LNCaP clone FGC (cell line): Measurements from ENCODE around the gene WDR37.

Experiments used
- DNase-seq: peaks from one replicate; pipeline ENCODE4 v3.0.0-alpha.2; 2011; ENCODE audit warnings: low read depth
- H3K4me3 ChIP-seq: 2 replicates; pipeline ENCODE4 v1.5.1; 2011; ENCODE audit warnings: mild to moderate bottlenecking, low read depth, low read length, control low read depth
- CTCF ChIP-seq: IDR thresholded peaks from 2 replicates; pipeline ENCODE4 v1.5.1; 2012; ENCODE audit warnings: mild to moderate bottlenecking; ENCODE audit not compliant: control insufficient read depth, insufficient read depth; ENCODE audit errors: extremely low read depth

The WDR37 gene

DNA sequence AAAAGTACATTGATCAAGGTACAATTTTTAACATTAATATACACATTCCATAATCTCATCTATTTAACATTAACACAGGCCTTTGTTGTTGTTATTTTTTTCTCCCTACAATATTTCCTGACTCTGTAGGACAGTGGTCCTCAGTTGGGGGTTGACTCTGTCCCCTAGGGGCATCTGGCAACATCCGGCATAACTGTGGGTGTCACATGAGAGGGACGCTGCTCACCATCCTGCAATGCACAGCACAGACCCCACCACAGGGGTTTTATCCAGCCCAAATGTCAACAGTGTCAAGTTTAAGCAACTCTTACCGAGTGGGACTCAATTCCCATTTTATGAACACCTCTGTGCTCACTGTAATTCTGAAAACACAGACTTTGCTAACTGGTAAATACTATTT is 16.1 kb upstream of the WDR37 start:
- no peak overlapping the region for H3K4me3 ChIP-seq
- TF ChIP-seq CTCF: no peak

GRCh38 chr10:1041514-1041913 is 14.7 kb upstream of the WDR37 start:
- no peak for DNase-seq
- no peak overlapping the region for H3K4me3 ChIP-seq
- TF ChIP-seq CTCF: no peak

More for the DNA sequence above, 16.1 kb upstream of the WDR37 start:
- no peak for DNase-seq

GRCh38 chr10:1043532-1043995 is 12.6 kb upstream of the WDR37 start:
- no peak for DNase-seq
- TF ChIP-seq CTCF: no peak
- H3K4me3 ChIP-seq: no peak overlapping the region

- DNase-seq: no peak
- no peak overlapping the region for H3K4me3 ChIP-seq
Measured at GRCh38 chr10:1044146-1044545, 12.0 kb upstream of the WDR37 start.

DNA sequence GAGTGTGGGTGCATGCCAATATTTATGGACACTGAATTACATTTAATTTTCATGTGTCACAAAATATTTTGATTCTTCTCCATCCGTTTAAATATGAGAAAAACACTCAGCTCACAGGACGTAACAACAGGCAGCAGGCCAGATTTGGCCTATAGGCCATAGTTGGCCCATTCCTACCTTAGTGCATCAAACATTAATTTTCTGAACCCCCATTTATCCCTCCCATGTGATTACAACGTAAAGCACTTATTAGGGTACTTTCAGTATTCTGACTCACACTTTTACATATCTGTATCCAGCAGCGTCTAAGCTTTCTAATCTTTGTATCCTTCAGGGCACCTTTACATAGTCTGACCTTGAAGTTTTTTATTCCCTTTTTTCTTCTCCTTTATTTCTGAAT is 11.2 kb upstream of the WDR37 start:
- DNase-seq: no peak
- H3K4me3 ChIP-seq: no peak overlapping the region
- no peak for TF ChIP-seq CTCF

More at GRCh38 chr10:1044146-1044545, 12.0 kb upstream of the WDR37 start:
- no peak for TF ChIP-seq CTCF

GRCh38 chr10:1045415-1045814 is 10.8 kb upstream of the WDR37 start:
- no peak for DNase-seq
- TF ChIP-seq CTCF: no peak

GRCh38 chr10:1047937-1048336 is 8.2 kb upstream of the WDR37 start:
- no peak for DNase-seq
- TF ChIP-seq CTCF: no peak
- peak overlapping the region; percentile 81 for H3K4me3 ChIP-seq

More at GRCh38 chr10:1045415-1045814, 10.8 kb upstream of the WDR37 start:
- H3K4me3 ChIP-seq: no peak overlapping the region
